OCI-LY1 (cell line): Measurements from ENCODE around the gene KRTAP10-6.

Source experiments
- CTCF ChIP-seq: fragments of 200-600 bp; sonication (generic), shearing (Covaris generic); IDR thresholded peaks from 2 replicates; pipeline ENCODE4 v1.5.1; 2017; ENCODE audit warnings: mild to moderate bottlenecking, antibody characterized with exemption, low read length, moderate library complexity, mixed read lengths
- EZH2 ChIP-seq: fragments of 200-600 bp; sonication (generic), shearing (Covaris generic); IDR thresholded peaks from 2 replicates; pipeline ENCODE4 v1.8.0; 2017; ENCODE audit warnings: borderline replicate concordance, mixed run types, mild to moderate bottlenecking, antibody characterized with exemption, low read length, moderate library complexity, mixed read lengths

- TF ChIP-seq CTCF (no peak), EZH2 (no peak)
These were observed 49.6 kb downstream of the KRTAP10-6 start for GRCh38 chr21:44542716-44543115.
